GM21723 (cell line): Measurements from ENCODE around the gene CHST9.
"Not testable (repeated sequence)": the region's sequence is repeated elsewhere in the genome, so short reads cannot be mapped to it uniquely, and the experiment has no call there.

Source experiments
- ATAC-seq: cut with Tn5 transposase; IDR thresholded peaks from one replicate; pipeline ENCODE4 v1.9.1; 2021; ENCODE audit warnings: mild to moderate bottlenecking, moderate library complexity; ENCODE audit not compliant: unreplicated experiment

The CHST9 gene

DNA sequence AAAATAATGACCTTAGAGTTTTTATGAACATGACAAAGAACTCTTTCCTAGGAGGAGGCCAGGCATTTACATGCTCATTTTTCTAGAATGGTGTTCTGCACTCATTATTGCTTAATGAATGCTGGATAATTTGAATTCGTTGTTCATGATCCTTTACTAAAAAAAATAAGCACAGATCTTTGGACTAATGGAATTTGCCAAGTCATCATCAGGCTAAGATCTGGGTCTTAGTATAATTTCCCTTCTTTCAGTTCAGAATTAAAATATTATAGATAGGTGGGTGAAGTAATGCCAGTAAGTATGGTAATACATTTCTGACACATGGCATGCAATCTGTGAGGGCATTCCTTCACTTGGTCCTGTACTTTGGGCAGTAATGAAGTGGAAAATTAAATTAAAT is 175.8 kb downstream of the CHST9 start:
- ATAC-seq, result no peak

DNA sequence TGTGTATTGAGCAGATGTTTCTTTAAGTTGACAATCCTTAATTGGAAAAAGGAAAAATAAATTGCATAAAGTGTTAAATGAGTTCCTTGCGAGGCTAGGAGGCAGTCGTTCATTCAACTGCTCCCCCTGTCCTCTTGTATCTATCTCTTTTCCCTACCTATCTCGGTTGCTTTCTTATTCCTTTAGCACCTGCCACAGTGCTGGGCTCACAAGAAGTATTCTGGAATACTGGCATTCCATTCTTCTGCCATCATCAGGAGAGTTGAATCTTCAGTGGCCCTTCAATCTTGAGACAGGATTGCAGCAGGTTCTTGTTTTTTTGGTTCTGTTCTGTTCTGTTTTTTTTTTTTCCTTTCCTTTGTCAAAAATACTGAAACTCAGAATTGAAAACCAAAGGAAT is 176.5 kb downstream of the CHST9 start:
- ATAC-seq, result no peak

DNA sequence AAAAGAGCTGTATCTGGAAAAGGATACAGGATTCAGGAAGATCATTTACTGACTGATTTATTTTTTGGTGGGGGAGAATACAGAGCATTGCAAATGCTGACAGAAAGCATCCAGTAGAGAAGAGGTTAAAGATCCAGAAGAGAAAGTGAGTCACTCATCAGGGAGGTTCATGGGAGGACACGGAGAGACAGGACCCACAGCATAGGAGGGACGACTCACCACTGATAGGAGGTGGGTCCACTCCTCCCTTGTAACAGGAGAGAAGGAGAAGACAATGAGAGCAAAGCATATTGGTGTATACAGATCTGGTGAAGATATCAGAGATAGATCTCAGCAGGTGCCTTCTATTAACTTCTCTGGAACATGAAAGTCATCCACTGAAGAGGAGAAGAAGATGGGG is 177.2 kb downstream of the CHST9 start:
- no peak for ATAC-seq

DNA sequence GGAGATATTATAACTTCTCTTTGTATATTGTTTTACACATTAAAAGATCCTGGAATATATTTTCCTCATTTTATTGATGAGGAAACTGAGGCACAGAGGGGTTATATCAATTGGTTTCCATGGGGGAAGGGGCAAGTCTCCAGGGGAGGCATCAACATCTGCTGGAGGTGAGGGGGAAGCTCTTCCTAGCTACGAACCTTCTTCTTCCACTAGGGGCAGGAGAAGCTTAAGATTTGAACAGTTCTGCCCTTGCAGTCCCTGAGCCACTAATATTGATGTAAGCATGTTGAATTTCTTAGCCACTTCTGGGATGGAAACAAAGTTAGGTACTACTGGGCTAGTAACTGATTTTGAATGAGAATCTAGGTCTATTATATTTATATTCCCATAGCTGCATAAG is 179.5 kb downstream of the CHST9 start:
- peak; percentile 69 for ATAC-seq

DNA sequence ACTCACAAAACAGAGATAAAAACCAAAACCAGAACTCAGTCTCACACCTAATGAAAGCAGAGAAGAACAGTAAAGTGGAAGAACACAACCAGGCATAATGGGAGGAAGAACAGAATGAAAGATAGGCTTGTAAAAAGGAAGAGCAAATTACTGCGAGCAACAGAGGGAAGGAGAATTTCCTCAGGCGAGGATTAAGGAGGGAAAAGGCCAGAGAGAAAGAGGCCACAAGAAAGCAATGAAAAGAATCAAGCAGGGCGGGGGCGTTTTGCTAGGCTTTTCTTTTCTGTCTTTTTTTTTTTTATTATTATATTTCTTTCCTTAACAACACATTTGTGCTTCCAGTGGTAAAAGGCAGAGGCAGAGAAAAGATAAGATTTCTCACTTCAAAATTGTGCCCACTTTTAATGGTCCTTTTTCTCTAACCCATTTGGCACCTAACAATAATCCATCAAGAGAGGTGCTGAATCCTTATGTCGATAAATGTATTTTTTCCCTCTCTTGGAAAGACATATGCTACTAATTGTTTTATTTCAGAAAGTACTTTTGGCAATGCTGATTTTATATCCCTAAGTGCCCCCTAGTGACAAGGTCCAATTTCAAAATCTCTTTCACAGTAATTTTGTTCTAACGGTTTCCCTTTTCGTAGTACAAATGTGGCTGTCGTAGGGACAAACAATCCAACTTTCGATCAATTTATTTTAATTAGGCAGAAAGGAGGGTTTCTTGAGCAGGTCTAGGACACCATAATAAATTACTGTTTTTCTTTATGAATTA is 180.9 kb downstream of the CHST9 start:
- ATAC-seq, result no peak

DNA sequence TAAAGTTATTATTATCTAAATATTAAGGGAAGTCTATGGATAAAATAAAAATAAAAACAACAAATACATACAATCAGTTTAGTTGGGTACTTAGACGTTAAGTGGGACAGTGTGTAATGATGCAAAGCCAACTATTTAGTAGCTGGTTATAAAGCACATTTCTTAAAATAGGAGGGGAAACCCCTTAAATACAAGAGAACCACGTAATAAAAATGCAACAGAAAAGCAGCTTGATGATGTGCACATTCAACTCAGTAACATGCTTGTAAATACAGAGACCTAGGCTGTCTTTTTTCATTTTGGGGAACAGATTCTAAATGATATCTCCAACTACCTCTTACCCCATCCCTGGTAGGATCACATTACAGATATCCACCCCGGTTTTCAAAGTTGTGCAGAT is 185.3 kb downstream of the CHST9 start:
- no peak for ATAC-seq

DNA sequence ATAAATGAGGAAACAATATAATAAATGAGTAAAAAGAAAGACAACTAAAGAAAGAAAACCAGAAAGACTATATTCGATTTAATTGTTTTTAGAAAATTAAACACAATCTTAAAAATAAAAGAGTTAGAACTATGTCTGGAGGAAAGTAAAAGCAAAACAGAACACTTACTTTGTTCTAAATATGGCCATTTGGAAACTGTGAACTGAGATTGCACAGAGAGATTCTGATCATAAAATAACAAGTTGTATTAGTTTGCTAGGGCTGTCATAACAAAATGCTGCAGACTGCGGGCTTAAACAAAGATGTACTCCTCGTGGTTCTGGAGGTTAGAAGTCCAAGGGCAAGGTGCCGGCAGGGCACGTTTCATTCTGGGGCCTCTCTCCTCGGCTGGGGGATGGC is 191.5 kb downstream of the CHST9 start:
- peak; percentile 87 for ATAC-seq

DNA sequence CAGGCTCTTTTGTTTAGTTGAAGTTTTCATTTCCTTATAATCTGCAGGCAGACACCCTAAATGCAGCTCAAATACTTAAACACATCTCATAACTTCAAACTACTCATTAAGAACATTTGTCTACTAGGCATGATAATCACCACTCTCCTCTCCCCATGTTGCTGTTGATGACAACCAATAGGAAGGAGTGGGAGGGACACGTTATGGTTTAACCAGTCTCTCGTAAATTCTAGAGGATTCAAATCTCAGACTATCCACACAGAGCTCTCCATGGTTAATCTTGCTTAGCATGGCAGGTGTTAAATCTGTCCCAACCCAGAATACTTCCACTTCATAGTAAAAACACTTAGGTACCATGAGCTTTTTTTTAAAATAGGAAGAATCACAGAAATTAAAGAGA is 192.2 kb downstream of the CHST9 start:
- ATAC-seq, result no peak

DNA sequence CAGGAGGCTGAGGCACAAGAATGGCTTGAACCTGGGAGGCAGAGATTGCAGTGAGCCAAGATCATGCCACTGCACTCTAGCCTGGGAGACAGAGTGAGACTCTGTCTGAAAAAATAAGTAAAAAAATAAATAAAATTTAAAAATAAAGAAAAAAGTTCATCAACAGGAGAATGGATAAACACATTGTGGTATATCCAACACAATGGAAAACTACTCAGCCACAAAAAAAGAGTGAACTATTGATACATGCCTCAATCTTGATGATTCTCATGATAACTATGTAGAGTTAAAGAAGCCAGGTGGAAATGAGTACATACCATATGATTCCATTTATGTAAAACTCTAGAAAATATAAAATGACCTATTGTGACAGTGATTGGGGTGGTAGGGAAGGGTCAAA is 195.3 kb downstream of the CHST9 start:
- ATAC-seq, result no peak

DNA sequence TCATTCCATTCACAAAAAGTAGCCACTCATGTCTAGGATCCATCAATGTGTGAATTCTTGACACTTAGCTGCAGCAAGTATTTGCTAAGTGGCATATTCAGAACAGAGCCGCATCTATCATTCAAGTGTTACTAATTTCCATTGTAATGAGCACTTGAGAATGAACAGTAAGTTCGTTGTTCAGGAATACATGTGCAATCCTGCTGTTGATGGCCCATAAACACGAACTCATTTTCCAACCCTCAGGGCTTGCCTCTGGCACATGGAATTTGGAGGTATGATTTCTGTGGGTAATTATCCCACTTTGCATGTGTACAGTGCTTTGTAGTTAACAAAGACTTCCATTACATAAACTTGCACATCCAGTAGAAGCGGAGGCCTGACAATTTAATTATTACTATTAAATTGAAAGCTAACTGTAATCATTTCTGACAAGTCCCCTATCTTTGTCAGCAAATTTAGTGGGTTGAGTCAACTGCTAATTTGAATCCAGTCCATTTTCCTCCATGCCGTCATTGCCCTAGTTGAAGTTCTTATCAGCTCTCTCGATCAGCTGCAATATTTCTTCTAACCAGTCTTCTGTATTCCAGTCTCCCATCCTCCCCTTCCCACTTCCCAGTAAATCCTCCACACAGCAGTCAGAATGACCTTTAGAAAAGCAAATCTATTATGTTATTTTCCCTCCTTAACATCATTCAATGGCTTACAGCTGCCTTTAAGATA is 203.6 kb downstream of the CHST9 start:
- ATAC-seq, result no peak

DNA sequence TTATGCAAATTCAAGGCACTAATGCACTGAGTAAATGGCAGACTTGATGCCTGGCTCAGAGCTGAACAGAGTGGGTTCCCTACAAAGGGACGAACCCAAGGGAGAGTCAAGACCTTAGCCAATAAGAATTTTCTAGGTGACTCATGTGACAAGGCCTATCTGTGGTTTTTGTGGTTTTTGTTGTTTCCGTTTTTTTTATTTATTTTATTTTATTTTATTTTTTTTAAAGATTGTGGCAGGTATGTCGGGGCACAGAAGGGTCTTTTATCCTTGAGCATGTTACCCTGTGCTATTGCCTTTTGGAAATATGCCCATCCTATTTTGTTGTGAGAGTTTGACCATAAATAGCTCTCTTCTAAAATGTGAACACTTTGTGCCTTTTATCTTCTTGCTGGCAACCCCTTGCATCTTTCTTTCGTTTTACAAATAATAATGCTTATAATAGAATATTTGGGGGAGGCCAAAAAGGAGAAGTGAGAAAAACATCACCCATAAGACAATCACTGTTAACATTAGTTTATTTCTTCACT is 206.2 kb downstream of the CHST9 start:
- ATAC-seq, result peak; percentile 97

DNA sequence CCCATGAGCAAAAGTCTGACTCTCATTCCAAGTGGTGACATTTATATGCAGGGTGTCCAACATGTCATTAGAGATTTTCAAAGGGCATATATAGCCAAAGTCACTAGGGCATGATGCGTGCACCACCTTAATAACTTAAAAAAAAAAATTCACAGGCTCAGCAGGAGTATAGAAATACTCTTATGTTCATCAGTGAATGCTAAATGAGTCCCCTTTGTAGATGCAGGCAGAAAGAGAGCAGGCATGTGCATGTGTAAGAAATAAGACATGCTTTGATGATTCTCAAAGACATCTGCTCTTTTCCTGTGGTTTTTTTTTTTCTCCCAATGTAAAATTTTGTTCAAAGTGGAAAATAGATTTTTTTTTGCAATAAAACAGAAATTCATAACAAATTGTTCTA is 207.3 kb downstream of the CHST9 start:
- ATAC-seq, result no peak

DNA sequence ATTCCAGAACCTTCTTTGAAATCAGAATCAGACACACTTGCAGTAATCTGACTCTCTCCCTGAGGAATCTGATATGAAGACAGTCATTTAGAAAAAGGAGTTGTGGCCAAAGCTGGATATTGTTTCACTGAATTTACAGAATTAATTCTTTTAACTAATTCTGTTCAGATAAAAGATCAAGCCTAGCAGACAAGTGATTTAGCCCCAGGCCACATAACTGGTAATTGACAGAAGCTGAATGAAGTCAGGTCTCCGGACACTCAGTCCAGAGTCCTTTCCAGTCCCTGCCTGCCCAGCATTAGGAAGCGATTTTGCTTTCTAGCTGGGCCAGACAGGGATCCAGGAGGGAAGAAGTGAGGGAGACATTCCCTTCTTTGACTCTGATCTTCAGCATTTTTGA is 208.9 kb downstream of the CHST9 start:
- ATAC-seq, result no peak

DNA sequence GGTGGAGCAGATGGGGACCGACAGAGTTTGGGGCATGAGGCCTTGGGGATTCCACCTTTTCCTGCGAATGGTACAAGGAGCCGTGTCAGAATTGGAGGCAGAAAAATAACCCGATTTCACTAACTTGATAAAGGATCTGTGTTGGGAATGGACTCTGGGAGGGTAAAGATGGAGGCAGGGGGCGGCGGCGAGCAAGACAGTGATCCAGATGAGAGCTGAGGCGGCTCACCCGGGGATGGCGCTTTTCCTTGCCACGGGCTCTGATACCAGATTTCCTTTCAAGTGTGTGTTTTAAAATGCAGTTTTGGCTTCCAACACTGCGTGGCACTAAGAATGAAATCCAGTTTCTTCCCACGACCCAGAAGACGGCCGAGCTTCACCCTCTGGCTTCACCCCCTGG is 212.6 kb downstream of the CHST9 start:
- not testable (repeated sequence) for ATAC-seq

DNA sequence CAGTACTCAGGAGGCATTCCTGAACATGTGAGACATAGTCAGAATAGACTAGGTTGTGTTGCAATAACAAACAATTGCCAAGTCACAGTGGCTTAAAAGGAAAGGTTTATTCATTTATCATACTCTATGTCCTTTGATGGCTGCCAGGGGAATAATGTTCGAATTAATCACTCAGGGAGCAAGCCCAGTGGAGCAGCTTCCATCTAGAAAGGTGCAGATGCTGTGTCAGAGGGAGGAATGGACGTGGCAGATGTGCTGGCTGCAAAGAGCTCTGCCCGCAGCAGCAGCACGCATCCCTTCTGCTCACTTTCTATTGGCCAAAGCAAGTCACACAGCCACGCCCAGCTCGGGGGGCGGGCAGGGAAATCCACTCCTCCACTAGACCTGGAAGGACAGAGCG is 213.7 kb downstream of the CHST9 start:
- ATAC-seq, result no peak

DNA sequence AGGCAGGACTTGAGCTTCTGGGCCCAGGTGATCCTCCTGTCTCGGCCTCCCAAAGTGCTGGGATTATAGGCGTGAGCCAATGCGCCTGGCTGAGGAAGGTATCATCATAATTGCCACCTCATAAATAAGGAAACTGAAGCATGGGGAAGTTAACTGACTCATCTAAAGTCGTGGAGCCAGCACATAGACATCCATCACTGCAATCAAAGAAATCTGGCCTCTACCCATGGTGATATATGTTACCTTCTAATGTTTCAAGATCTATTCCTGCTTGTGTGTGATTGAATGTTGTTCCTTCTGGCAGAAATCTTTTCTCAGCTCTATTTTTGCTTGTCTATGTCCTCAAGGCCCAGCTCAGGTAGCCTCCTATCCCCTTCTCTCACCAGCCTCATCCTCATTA is 214.5 kb downstream of the CHST9 start:
- ATAC-seq, result no peak

DNA sequence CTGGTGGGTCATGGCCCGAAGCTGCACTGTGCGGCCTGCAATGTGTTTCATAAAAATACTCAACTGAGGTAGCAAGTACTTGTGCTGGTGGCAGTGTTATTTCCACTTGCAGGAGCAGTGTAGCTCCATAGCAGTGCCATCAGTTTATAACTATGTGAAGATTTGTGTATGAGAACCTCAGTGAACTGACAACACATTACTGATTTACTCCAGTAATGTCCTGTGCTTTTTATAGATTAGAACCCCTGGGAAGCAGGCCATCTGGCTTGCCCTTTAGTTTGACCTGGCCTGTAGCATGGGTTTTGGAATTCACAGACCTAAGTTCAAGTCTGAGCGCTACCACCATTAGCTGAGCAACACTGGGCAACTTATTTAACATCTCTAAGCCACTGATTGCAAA is 219.9 kb downstream of the CHST9 start:
- ATAC-seq, result no peak

DNA sequence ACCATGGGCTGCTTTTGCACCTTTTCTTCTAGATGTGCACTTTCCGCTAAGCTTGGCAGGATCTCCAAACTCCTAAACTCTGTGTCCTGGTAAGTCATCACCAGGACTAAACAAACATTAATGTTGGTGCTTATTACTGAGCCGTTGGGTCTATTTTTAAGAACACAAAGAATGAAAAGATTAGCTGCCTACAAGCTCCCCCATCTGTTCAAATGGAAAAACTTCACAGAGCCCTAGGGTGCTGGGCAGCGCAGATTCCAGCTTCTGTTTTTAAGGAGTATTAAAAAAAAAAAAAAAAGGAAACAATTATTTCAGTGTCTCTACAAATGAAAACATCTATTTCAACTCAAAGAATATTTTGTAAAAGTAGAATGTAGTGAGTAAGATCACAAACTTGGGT is 221.8 kb downstream of the CHST9 start:
- no peak for ATAC-seq

DNA sequence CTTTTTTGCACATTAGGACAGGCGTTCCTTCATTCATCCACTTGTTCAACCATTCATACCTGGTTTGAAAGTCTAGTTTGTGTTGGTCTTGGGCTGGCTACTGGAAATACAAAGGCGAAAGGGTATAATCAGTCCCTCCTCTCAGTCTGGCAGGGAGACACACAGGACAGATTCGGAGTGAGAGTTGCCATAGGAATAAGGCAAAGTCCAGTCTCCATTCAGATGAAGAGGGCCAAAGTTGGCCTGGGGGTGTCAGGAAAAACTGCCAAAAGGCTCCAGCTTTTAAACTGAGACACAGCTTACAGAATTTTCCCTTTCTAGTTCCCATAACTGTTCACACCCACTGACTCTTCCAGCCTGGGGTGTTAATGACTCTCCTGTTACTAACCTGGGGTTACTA is 223.3 kb downstream of the CHST9 start:
- no peak for ATAC-seq

DNA sequence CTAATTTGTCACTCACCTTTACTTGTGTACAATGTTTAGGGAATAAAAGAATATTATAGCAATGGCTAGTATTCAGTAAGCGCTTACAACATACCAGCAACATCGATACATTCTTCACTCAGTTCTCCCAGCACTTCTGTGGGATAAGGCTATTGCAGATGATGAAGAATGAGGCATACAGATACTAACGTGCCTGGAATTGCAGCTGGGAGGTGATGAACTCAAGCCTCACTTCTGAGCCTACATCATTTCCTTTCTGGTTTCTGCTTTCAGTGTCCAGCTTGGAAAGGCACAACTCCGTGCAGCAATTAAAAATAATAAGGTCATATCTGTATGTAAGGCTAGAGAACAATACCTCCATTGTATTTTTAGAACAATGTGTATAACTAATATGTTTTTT is 224.2 kb downstream of the CHST9 start:
- no peak for ATAC-seq

DNA sequence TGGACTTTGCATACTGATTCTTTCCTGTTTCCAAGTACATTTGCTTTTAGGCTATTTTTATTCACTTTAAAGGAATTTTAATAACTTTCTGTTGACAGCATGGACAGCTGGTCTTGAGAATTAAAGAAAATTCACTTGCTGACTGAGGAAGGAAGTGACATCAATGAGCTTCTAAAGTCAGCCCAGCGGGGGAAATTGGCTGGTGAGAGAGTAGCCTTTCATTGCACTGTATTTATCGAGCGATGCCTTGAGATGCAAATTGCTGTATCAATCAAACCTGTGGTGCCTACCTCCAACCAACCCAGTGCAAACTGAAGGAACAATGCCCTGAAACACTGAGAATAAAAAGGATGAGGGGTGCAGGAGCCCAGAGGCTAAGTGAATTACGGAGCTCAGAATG is 228.2 kb downstream of the CHST9 start:
- ATAC-seq, result no peak

DNA sequence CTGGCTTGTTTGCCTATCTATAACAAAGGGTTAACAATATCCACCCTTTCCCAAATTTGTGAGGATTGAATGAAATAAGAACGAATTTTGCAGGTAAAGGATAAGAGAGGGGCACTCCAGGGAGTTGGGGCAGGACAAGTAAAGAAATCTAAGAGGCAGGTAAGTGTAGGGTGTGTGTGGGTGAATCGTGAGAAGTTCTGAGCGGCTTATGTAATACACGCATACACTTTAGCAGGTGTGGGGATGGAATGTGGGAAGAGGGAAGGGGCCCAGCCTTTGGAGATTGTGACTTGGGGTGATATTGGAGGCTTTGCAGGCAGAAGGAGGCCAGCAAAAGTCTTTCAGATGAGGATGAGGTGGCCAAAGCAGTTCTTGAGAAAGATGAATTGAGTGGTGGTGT is 236.4 kb downstream of the CHST9 start:
- no peak for ATAC-seq
